ENCODE data around the gene AOAH. TPM values are rescaled to one million over a fixed set of nuclear protein-coding genes. Genes with fewer than 3 reads are reported as not detected.

The AOAH gene
- total RNA-seq, 2 donors from 2014 or later: 0.70 to 1.6 TPM

GRCh38 chr7:36683695-36684357, 40.5 kb downstream of the AOAH start:
- Mint-ChIP-seq H3K9me3 (no peaks in the 10 kb centered on the region), H3K36me3 (ENCODE audit: low read depth) (no peaks in the 10 kb centered on the region), H3K27ac (no peak overlapping the region), H3K4me3 (no peak overlapping the region), H3K27me3 (ENCODE audit: insufficient read depth) (no peaks in the 10 kb centered on the region), H3K4me1 (peaks cover 2% of the 10 kb centered on the region)
- Histone ChIP-seq H3K9ac (ENCODE audit: extremely low read depth, low read length, poor library complexity, severe bottlenecking) (no peak overlapping the region), H3K36me3 (ENCODE audit: control insufficient read depth, insufficient read depth, low read length) (no peaks in the 10 kb centered on the region), H3K4me3 (ENCODE audit: low read length) (no peak overlapping the region), H3K27me3 (ENCODE audit: control insufficient read depth, insufficient read depth, low read length, poor library complexity, severe bottlenecking) (no peaks in the 10 kb centered on the region), H3K9me3 (ENCODE audit: control insufficient read depth, low read length) (no peaks in the 10 kb centered on the region), H3K27ac (ENCODE audit: low read depth, low read length) (no peak overlapping the region), H3K4me1 (ENCODE audit: control insufficient read depth, insufficient read depth, low read length) (no peaks in the 10 kb centered on the region)
- no peak for TF ChIP-seq CTCF (conservative IDR thresholded peaks at IDR 0.05)
- no peak for DNase-seq
- WGBS, 2 experiments (ENCODE audit: insufficient coverage in 1 of 2, insufficient read length in 1 of 2): 89 to 97% methylated on average over 4 of the region's 4 CpGs

- Histone ChIP-seq H3K27ac (ENCODE audit: low read depth, low read length) (no peak overlapping the region), H3K9me3 (ENCODE audit: control insufficient read depth, low read length) (no peaks in the 10 kb centered on the region), H3K27me3 (ENCODE audit: control insufficient read depth, insufficient read depth, low read length, poor library complexity, severe bottlenecking) (no peaks in the 10 kb centered on the region), H3K9ac (ENCODE audit: extremely low read depth, low read length, poor library complexity, severe bottlenecking) (no peak overlapping the region), H3K36me3 (ENCODE audit: control insufficient read depth, insufficient read depth, low read length) (no peaks in the 10 kb centered on the region), H3K4me1 (ENCODE audit: control insufficient read depth, insufficient read depth, low read length) (no peaks in the 10 kb centered on the region), H3K4me3 (ENCODE audit: low read length) (no peak overlapping the region)
- Mint-ChIP-seq H3K27me3 (ENCODE audit: insufficient read depth) (no peaks in the 10 kb centered on the region), H3K4me3 (no peak overlapping the region), H3K9me3 (no peaks in the 10 kb centered on the region), H3K27ac (no peak overlapping the region), H3K36me3 (ENCODE audit: low read depth) (no peaks in the 10 kb centered on the region), H3K4me1 (peaks cover 2% of the 10 kb centered on the region)
- no peak for TF ChIP-seq CTCF (conservative IDR thresholded peaks at IDR 0.05)
- WGBS, 2 experiments (ENCODE audit: insufficient coverage in 1 of 2, insufficient read length in 1 of 2): 88% methylated on average over 1 of the region's 1 CpG; no CpG with 5 or more reads in 1 of the 2 experiments
- DNase-seq: no peak
Observed at GRCh38 chr7:36683111-36683510, 41.2 kb downstream of the AOAH start.

- Mint-ChIP-seq H3K27ac (no peak overlapping the region), H3K27me3 (ENCODE audit: insufficient read depth) (no peaks in the 10 kb centered on the region), H3K36me3 (ENCODE audit: low read depth) (no peaks in the 10 kb centered on the region), H3K9me3 (no peaks in the 10 kb centered on the region), H3K4me1 (peaks cover 2% of the 10 kb centered on the region), H3K4me3 (no peak overlapping the region)
- Histone ChIP-seq H3K9ac (ENCODE audit: extremely low read depth, low read length, poor library complexity, severe bottlenecking) (no peak overlapping the region), H3K9me3 (ENCODE audit: control insufficient read depth, low read length) (no peaks in the 10 kb centered on the region), H3K4me1 (ENCODE audit: control insufficient read depth, insufficient read depth, low read length) (no peaks in the 10 kb centered on the region), H3K4me3 (ENCODE audit: low read length) (no peak overlapping the region), H3K27ac (ENCODE audit: low read depth, low read length) (no peak overlapping the region), H3K27me3 (ENCODE audit: control insufficient read depth, insufficient read depth, low read length, poor library complexity, severe bottlenecking) (no peaks in the 10 kb centered on the region), H3K36me3 (ENCODE audit: control insufficient read depth, insufficient read depth, low read length) (no peaks in the 10 kb centered on the region)
- DNase-seq: no peak
- TF ChIP-seq CTCF (conservative IDR thresholded peaks at IDR 0.05): no peak
- 86% methylated on average over 1 of the region's 2 CpGs; no CpG with 5 or more reads in 1 of the 2 experiments for WGBS, 2 experiments (ENCODE audit: insufficient coverage in 1 of 2, insufficient read length in 1 of 2)
Observed at GRCh38 chr7:36682102-36682501, 42.2 kb downstream of the AOAH start.

Data from endodermal cell (in vitro differentiated cells).